KMS-11 (cell line): ENCODE data around the gene TMEM212.

Experiments used
- H2AFZ ChIP-seq: fragments of 200-600 bp; sonication (generic); 2 replicates; pipeline ENCODE4 v1.6.1; 2016; ENCODE audit warnings: antibody characterized with exemption, mixed run types, low read depth
- H3K27ac ChIP-seq: fragments of 200-600 bp; sonication (generic); 2 replicates; pipeline ENCODE4 v1.6.1; 2016; ENCODE audit warnings: mild to moderate bottlenecking, mixed run types
- H3K27me3 ChIP-seq: fragments of 200-600 bp; sonication (generic); 2 replicates; pipeline ENCODE4 v1.6.1; 2017; ENCODE audit warnings: mild to moderate bottlenecking, low read depth, mixed run types, moderate library complexity; ENCODE audit not compliant: insufficient read depth
- H3K36me3 ChIP-seq: fragments of 200-600 bp; sonication (generic); 2 replicates; pipeline ENCODE4 v1.6.1; 2017; ENCODE audit warnings: mild to moderate bottlenecking, mixed run types; ENCODE audit not compliant: insufficient read depth
- H3K4me1 ChIP-seq: fragments of 200-600 bp; sonication (generic); 2 replicates; pipeline ENCODE4 v1.6.1; 2016; ENCODE audit warnings: mild to moderate bottlenecking, low read depth, mixed run types; ENCODE audit not compliant: poor library complexity, severe bottlenecking
- H3K4me2 ChIP-seq: fragments of 200-600 bp; sonication (generic); 2 replicates; pipeline ENCODE4 v1.7.0; 2016; ENCODE audit warnings: mild to moderate bottlenecking, mixed run types
- H3K4me3 ChIP-seq: fragments of 200-600 bp; sonication (generic); IDR thresholded peaks from 2 replicates; pipeline ENCODE4 v1.6.1; 2017; ENCODE audit warnings: low read depth, low read length, mixed read lengths; ENCODE audit not compliant: insufficient read depth
- H3K79me2 ChIP-seq: fragments of 200-600 bp; sonication (generic); 2 replicates; pipeline ENCODE4 v1.6.1; 2016; ENCODE audit warnings: low read depth, mixed run types; ENCODE audit not compliant: insufficient read depth
- H3K9ac ChIP-seq: fragments of 200-600 bp; sonication (generic); 2 replicates; pipeline ENCODE4 v1.6.1; 2016; ENCODE audit warnings: mild to moderate bottlenecking, mixed run types
- H4K20me1 ChIP-seq: fragments of 200-600 bp; sonication (generic); 2 replicates; pipeline ENCODE4 v1.6.1; 2016; ENCODE audit warnings: mild to moderate bottlenecking, mixed run types; ENCODE audit not compliant: insufficient read depth
- TF ChIP-seq, protein P1 (sequence below): fragments of 200-600 bp; sonication (generic); conservative IDR thresholded peaks from 2 replicates; pipeline ENCODE4 v1.6.1; 2017; ENCODE audit warnings: low read depth, mild to moderate bottlenecking, antibody characterized with exemption, low read length, moderate library complexity, mixed read lengths

Gene TMEM212

DNA sequence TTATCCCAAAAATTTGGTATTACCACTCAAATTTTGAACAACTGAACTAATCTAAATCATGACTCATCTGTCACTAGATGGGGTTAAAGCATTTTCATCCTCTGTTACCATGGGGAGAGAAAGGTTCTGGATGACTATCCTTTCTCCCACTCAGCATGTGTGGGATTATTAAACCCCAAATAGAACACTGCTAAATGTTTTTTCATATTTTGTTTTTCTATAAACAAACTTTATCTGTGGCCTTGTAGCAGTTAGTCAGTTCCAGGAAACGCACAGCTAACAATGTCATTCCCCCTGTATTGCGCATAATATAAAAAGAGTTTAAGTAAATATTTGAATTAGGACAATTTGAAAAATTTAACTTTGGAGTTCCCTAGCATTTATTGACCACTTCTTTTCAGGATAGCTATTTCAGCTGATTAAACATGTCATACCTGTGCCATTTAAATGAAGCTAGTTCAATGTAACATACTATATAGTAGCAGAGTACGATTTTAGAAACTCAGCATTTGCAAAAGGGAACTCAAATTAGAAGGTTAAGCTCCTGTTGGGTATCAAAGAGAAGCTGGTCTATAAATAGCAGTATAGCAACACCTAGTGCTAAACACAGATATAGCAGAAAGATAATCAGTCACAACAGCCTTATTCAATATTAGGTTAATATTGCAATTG is 9.2 kb upstream of the TMEM212 start:
- Histone ChIP-seq H4K20me1 (no peaks in the 10 kb centered on the region), H3K4me1 (peaks cover 6% of the 10 kb centered on the region), H3K9ac (no peak overlapping the region), H3K4me3 (no peak overlapping the region), H2AFZ (no peak overlapping the region), H3K36me3 (no peaks in the 10 kb centered on the region), H3K79me2 (no peaks in the 10 kb centered on the region), H3K4me2 (no peak overlapping the region), H3K27me3 (no peaks in the 10 kb centered on the region), H3K27ac (no peak overlapping the region)
- TF ChIP-seq, protein P1, sequence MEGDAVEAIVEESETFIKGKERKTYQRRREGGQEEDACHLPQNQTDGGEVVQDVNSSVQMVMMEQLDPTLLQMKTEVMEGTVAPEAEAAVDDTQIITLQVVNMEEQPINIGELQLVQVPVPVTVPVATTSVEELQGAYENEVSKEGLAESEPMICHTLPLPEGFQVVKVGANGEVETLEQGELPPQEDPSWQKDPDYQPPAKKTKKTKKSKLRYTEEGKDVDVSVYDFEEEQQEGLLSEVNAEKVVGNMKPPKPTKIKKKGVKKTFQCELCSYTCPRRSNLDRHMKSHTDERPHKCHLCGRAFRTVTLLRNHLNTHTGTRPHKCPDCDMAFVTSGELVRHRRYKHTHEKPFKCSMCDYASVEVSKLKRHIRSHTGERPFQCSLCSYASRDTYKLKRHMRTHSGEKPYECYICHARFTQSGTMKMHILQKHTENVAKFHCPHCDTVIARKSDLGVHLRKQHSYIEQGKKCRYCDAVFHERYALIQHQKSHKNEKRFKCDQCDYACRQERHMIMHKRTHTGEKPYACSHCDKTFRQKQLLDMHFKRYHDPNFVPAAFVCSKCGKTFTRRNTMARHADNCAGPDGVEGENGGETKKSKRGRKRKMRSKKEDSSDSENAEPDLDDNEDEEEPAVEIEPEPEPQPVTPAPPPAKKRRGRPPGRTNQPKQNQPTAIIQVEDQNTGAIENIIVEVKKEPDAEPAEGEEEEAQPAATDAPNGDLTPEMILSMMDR: peak; percentile 54

- no peak overlapping the region for H2AFZ ChIP-seq
- H3K9ac ChIP-seq: no peak overlapping the region
- no peak overlapping the region for H3K4me3 ChIP-seq
- H3K27me3 ChIP-seq: no peaks in the 10 kb centered on the region
- no peaks in the 10 kb centered on the region for H3K79me2 ChIP-seq
- H3K27ac ChIP-seq: no peak overlapping the region
- H3K4me2 ChIP-seq: no peak overlapping the region
- no peaks in the 10 kb centered on the region for H4K20me1 ChIP-seq
- no peaks in the 10 kb centered on the region for H3K36me3 ChIP-seq
- TF ChIP-seq, protein P1: peak; percentile 23; the same call in 1 of the 2 replicates
- H3K4me1 ChIP-seq: peaks cover 6% of the 10 kb centered on the region
Observed at GRCh38 chr3:171834461-171834801, 8.7 kb upstream of the TMEM212 start.

DNA sequence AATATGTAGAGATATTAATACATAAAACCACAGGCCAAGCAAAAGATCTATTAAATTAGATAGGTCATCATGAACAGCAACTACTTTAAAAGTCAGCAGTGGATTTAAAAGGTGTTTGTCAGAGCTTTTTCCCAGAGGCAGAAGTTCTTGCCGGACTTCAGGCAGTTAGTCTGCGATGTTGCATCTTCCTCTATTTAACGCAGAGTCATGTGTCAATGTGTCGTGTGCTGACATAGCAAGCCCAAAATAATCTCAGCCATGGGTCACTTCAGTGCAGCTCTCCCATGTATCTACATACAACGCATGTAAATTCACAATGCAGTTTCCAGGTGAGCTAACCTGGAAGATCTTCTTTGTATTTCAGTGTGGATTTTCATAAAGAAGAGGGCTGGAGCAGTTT is 8.0 kb upstream of the TMEM212 start:
- Histone ChIP-seq H3K9ac (no peak overlapping the region), H3K27ac (no peak overlapping the region), H3K36me3 (no peaks in the 10 kb centered on the region), H3K4me3 (no peak overlapping the region), H3K79me2 (no peaks in the 10 kb centered on the region), H3K4me1 (peaks cover 6% of the 10 kb centered on the region), H3K4me2 (no peak overlapping the region), H4K20me1 (no peaks in the 10 kb centered on the region), H2AFZ (no peak overlapping the region), H3K27me3 (no peaks in the 10 kb centered on the region)
- TF ChIP-seq, protein P1: no peak

DNA sequence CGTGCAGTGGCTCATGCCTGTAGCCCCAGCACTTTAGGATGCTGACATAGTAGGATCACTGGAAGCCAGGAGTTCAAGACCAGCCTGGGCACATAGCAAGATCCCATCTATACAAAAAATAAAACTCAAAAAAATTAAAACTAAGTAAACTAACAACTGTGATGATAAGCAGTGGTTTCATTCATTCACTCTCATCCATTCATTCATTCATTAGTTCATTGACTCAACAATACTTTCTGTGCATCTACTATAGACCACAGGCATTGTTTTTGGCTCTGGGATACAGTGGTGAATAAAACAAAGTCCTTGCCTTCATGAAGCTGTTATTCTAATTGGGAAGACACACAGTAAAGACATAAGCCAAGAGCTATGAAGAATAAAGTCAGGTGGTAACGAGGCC is 7.5 kb upstream of the TMEM212 start:
- no peak overlapping the region for H3K9ac ChIP-seq
- no peak overlapping the region for H3K4me3 ChIP-seq
- no peak overlapping the region for H3K4me2 ChIP-seq
- TF ChIP-seq, protein P1: no peak
- no peak overlapping the region for H3K27ac ChIP-seq
- H3K27me3 ChIP-seq: no peaks in the 10 kb centered on the region
- H2AFZ ChIP-seq: no peak overlapping the region
- H3K79me2 ChIP-seq: no peaks in the 10 kb centered on the region
- H3K36me3 ChIP-seq: no peaks in the 10 kb centered on the region
- no peaks in the 10 kb centered on the region for H4K20me1 ChIP-seq
- peaks cover 6% of the 10 kb centered on the region for H3K4me1 ChIP-seq
